Stimulated activated CD4-positive, alpha-beta T cell treated with anti-CD3 and anti-CD28 coated beads, TNF-alpha, amount 100 ng/mL, for 48 hours (primary cell): ENCODE results near the gene PHLDA2.

Source experiments
- DNase-seq, 3 donors: peaks; one replicate each; pipeline ENCODE4 v3.0.0-alpha.2; 2020; ENCODE audit warnings: low read depth in 3 of 3

PHLDA2 gene

DNA sequence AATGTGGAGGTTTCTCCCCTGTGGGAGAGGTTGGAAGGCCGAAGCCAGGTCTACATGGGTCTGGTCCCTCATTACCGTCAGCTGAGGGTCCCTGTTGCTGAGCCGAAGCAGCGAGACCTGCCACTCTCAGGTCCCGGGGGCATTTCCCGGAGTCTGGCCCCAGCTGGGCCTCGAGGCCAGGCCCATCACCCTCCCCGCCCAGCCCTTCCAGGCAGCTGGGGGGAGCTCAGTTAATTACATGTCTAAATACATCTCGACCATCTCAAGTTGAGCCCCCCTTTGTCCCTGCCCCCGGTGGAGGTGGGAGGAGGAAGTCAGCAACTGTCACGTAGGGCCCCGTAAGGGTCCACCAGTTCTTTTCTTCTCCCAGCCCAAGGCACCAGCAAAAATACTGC, 47.2 kb downstream of the PHLDA2 start:
- DNase-seq: no peak

DNA sequence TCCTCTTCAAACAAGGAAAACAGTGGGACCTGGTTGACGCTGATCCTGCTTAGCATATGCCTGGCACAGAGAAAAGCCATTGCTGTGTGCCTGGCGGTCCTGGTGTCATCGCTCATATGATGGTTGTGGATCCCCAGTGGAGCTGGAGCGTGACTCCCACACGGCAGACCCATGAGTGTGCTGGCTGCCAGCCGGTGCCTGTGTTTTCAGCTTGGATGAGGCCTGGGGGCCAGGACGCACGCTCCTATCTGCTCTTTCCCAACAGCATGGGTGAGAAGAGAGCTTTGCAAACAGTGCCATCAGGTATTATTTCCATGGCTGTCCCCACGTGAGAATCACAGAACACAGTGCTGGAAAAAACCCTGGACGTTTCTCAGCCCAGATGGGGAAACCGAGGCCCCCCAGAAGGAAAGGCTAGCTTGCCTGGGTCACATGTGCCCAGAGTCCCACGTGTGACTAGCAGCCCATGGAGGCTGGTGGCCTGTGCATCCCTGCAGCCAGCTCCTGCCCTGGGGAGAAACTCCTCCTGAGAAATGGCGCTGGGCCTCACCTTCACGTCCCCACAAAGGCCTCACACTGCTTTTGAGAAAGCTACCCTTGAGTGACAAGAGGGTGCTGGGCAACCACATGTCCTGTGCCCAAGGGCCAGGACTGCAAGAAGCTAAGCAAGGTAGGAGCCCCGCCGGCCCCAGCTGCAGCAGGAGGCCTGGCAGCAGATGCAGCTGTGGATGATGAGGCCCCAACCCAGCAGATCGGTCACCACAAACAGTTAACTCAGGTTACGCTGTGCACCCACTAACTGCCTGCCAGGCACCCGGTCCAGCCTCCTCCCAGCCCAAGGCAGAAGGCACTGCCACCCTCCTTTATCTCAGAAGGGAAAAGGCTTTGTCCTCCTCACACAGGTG, 47.9 kb downstream of the PHLDA2 start:
- no peak for DNase-seq

DNA sequence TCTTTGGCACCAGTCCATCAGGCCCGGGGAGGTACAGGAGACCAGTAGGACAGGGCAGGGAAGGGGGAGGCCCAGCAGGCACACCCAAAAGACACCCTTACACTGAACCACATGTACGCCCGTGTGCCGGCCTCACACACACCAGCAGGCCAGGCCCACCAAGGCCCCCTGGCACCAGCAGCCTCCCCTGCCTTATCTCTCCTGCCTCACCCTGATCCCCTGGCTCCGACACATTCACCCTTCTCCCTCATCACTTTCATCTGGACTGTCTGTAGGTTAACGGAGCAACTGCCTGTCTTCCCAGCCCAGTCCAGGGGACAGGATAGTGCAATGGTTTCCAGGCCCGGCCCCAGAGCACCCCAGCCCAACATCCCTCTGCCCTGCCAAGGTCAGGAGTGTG, 48.6 kb downstream of the PHLDA2 start:
- DNase-seq: no peak

DNA sequence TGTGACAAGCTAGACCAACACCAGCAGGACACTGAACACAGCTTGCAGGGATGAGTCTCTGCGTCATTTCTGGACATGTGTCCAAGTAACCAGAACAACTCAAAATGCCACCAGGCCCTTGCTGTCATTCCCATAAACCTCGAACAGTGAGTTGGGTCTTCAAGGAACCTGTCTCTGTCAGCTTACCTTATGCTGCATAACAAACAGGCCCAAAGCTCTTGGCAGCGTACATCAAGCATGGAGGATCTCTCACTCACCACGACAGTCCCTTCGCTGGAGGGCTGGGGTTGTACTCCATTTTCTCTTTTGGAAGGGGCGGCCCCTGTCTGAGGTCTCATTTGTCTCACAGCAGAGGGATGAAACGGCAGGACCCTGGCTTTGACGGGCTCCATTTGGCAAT, 50.4 kb downstream of the PHLDA2 start:
- no peak for DNase-seq
